HepG2 (cell line): ENCODE data around the gene PMEPA1. TPM values are rescaled to one million over a fixed set of nuclear protein-coding genes. Genes with fewer than 3 reads are reported as not detected.

Experiments used
- ATAC-seq: fragments of 200-7000 bp; cut with Tn5 transposase; 3 replicates; pipeline ENCODE4 v1.9.1; 2020; ENCODE audit warnings: mild to moderate bottlenecking, moderate library complexity
- BruUV-seq: library from RNA; stranded (reverse); fragments of 400-500 nt; replicated peaks from 2 replicates; lab custom pipeline; 2021; lab: Mats Ljungman, UMichigan
- CTCF ChIA-PET: fragments of 300-600 bp; formaldehyde crosslinking; extraction: SDS; loops from one replicate; lab custom pipeline; 2021; ENCODE audit warnings: low total read pairs, inconsistent platforms, low intra/inter-chr PET ratio; lab: Yijun Ruan, JAX
- POLR2A ChIA-PET: fragments of 350-600 bp; sonication (Branson Sonifier 250); formaldehyde crosslinking; loops from one replicate; lab custom pipeline; 2020; ENCODE audit warnings: antibody characterized with exemption, inconsistent platforms; lab: Yijun Ruan, JAX
- DNase-seq: peaks from one replicate; pipeline ENCODE4 v3.0.0-alpha.2; 2015; ENCODE audit warnings: low spot score
- FAIRE-seq: peaks from 3 replicates; lab custom pipeline; 2011; peaks lifted over from hg19 to GRCh38; lab: Jason Lieb, UNC
- H2AFZ ChIP-seq: one replicate; pipeline ENCODE4 v1.6.1; 2011; ENCODE audit warnings: low read length, inconsistent platforms
- H3K27ac ChIP-seq: fragments of 300-600 bp; 3 replicates; pipeline ENCODE4 v1.8.0; 2011; ENCODE audit warnings: mixed run types, mild to moderate bottlenecking, mixed read lengths, low read length, inconsistent platforms; ENCODE audit not compliant: insufficient read depth; ENCODE audit errors: extremely low read length
- H3K27me3 ChIP-seq, 2 experiments: fragments of 200-600 bp in 1 of 2; 2 replicates in 1 of 2; 3 replicates in 1 of 2; pipeline versions ENCODE4 v1.6.0 to v1.8.0; 2011; ENCODE audit warnings: low read length in 2 of 2, mild to moderate bottlenecking in 2 of 2, moderate library complexity in 2 of 2, inconsistent platforms in 1 of 2; ENCODE audit not compliant: insufficient read depth in 2 of 2, control insufficient read depth in 1 of 2
- H3K36me3 ChIP-seq, 2 experiments: fragments of 200-600 bp in 1 of 2; replicated peaks in 1 of 2; 2 replicates in 1 of 2; 3 replicates in 1 of 2; pipeline versions ENCODE4 v1.5.1 to v1.8.0; 2011; ENCODE audit warnings: low read length in 2 of 2, inconsistent platforms in 1 of 2; ENCODE audit not compliant: insufficient read depth in 2 of 2, control insufficient read depth in 1 of 2
- H3K4me1 ChIP-seq: 2 replicates; pipeline ENCODE4 v1.5.1; 2012; ENCODE audit warnings: low read length, inconsistent platforms; ENCODE audit not compliant: insufficient read depth
- H3K4me2 ChIP-seq: 2 replicates; pipeline ENCODE4 v1.6.0; 2011; ENCODE audit warnings: low read depth, low read length, inconsistent platforms
- H3K4me3 ChIP-seq, 3 experiments: fragments of 200-600 bp in 1 of 3; sonication (generic), shearing (Covaris generic) in 1 of 3; replicated peaks in 1 of 3; 2 replicates each; pipeline ENCODE4 v1.5.1; 2011 to 2016; ENCODE audit warnings: low read length in 3 of 3, inconsistent platforms in 2 of 3, low read depth in 2 of 3, mild to moderate bottlenecking in 2 of 3, control low read depth in 1 of 3, mixed read lengths in 1 of 3; ENCODE audit not compliant: insufficient read depth in 1 of 3
- H3K79me2 ChIP-seq: one replicate; pipeline ENCODE4 v1.6.1; 2011; ENCODE audit warnings: low read length, inconsistent platforms; ENCODE audit not compliant: insufficient read depth
- H3K9ac ChIP-seq: 2 replicates; pipeline ENCODE4 v1.6.0; 2011; ENCODE audit warnings: mild to moderate bottlenecking, low read depth, low read length, inconsistent platforms; ENCODE audit not compliant: insufficient read depth
- H3K9me3 ChIP-seq: 2 replicates; pipeline ENCODE4 v1.5.1; 2012; ENCODE audit warnings: mild to moderate bottlenecking, low read length
- H4K20me1 ChIP-seq: 2 replicates; pipeline ENCODE4 v1.6.0; 2011; ENCODE audit warnings: inconsistent platforms, mild to moderate bottlenecking, low read length, moderate library complexity; ENCODE audit not compliant: insufficient read depth
- ATF4 ChIP-seq, 2 experiments: fragments of 450-650 bp in 1 of 2; sonication (generic) in 1 of 2; formaldehyde crosslinking; IDR thresholded peaks; 2 replicates each; pipeline versions ENCODE4 v1.5.0 to v1.8.0; 2020 to 2022; ENCODE audit warnings: mild to moderate bottlenecking in 1 of 2, missing genetic modification reagents in 1 of 2
- ETV6 ChIP-seq: sonication (generic); formaldehyde crosslinking; conservative IDR thresholded peaks from 2 replicates; pipeline ENCODE4 v1.4.0; 2020; ENCODE audit warnings: missing genetic modification reagents
- HIC2 ChIP-seq: sonication (generic); formaldehyde crosslinking; IDR thresholded peaks from 2 replicates; pipeline ENCODE4 v1.9.0; 2022; ENCODE audit warnings: low read depth, missing genetic modification reagents
- IRF2 ChIP-seq: IDR thresholded peaks from 2 replicates; pipeline ENCODE4 v1.6.1; 2018; ENCODE audit warnings: missing genetic modification reagents, missing compliant biosample characterization
- KDM2A ChIP-seq: sonication (generic); formaldehyde crosslinking; IDR thresholded peaks from 2 replicates; pipeline ENCODE4 v1.4.0; 2020; ENCODE audit warnings: low read depth, missing genetic modification reagents, borderline replicate concordance
- KMT2B ChIP-seq: IDR thresholded peaks from 2 replicates; pipeline ENCODE4 v1.6.1; 2016; ENCODE audit warnings: missing genetic modification reagents, missing compliant biosample characterization
- SMC3 ChIP-seq: IDR thresholded peaks from 2 replicates; pipeline ENCODE4 v1.6.1; 2011; ENCODE audit warnings: low read length, improper control_type of control experiment
- TCF7 ChIP-seq: sonication (generic); IDR thresholded peaks from 2 replicates; pipeline ENCODE4 v1.6.1; 2016; ENCODE audit warnings: antibody characterized with exemption, low read depth
- ZNF629 ChIP-seq: sonication (generic); formaldehyde crosslinking; conservative IDR thresholded peaks from 2 replicates; pipeline ENCODE4 v1.5.0; 2020; ENCODE audit warnings: missing genetic modification reagents
- ZNF720 ChIP-seq: sonication (generic); formaldehyde crosslinking; IDR thresholded peaks from 2 replicates; pipeline ENCODE4 v1.4.0; 2020; ENCODE audit warnings: missing genetic modification reagents
- ZNF737 ChIP-seq: sonication (generic); formaldehyde crosslinking; IDR thresholded peaks from 2 replicates; pipeline ENCODE4 v1.5.0; 2020; ENCODE audit warnings: missing genetic modification reagents, mild to moderate bottlenecking, borderline replicate concordance
- ZSCAN22 ChIP-seq: sonication (generic); formaldehyde crosslinking; IDR thresholded peaks from 2 replicates; pipeline ENCODE4 v1.4.0; 2020; ENCODE audit warnings: mild to moderate bottlenecking, missing genetic modification reagents
- WGBS: methylation state at CpG from one replicate; pipeline ENCODE4 v1.1.6; 2017; ENCODE audit warnings: low lambda C conversion rate; 5-methylcytosine and 5-hydroxymethylcytosine counted together
- in situ Hi-C: cut with HindIII; loops from 2 replicates; pipeline ENCODE4 v1.10.0; 2017; ENCODE audit warnings: low pct_unique_long_range_greater_than_20kb; ENCODE audit not compliant: extremely low pct_ligation_motif_present
- intact Hi-C: fragments of 100-400 bp; cut with micrococcal nuclease; formaldehyde crosslinking; loops from one replicate; pipeline ENCODE4 v1.10.0; 2022; ENCODE audit not compliant: unreplicated experiment
- polyA plus RNA-seq, 8 experiments: library from polyadenylated mRNA; depleted of rRNA in 3 of 8; stranded (reverse) in 7 of 8; unstranded in 1 of 8; fragments of >200 nt; fragmentation: Illumina TruSeq in 4 of 8; extraction: Trizol in 4 of 8; gene quantifications; 2 replicates each; pipeline versions ENCODE4 v1.2.1 to v1.2.3, GENCODE V29; 2011 to 2016; ENCODE audit warnings: low read depth in 4 of 8, missing spikeins in 1 of 8, mixed read lengths in 1 of 8; ENCODE audit not compliant: insufficient read depth in 1 of 8
- total RNA-seq, 5 experiments: library from RNA; depleted of rRNA; stranded (reverse); fragments of >200 nt; fragmentation: Illumina TruSeq; extraction: Trizol; gene quantifications; 2 replicates each; pipeline ENCODE4 v1.2.3, GENCODE V29; 2016; ENCODE audit warnings: low read depth in 1 of 5
- TF ChIP-seq, protein P1 (sequence below): IDR thresholded peaks from 2 replicates; pipeline ENCODE4 v1.6.1; 2016; ENCODE audit warnings: low read depth, borderline replicate concordance
- TF ChIP-seq, protein P2 (sequence below): IDR thresholded peaks from 2 replicates; pipeline ENCODE4 v1.4.0; 2020; ENCODE audit warnings: mild to moderate bottlenecking, missing genetic modification reagents

PMEPA1 gene
- total and polyA plus RNA-seq, 2 of the 13 experiments (the other 11 are each of a cell fraction or from before 2014, with no cell fraction given) = not detected

DNA sequence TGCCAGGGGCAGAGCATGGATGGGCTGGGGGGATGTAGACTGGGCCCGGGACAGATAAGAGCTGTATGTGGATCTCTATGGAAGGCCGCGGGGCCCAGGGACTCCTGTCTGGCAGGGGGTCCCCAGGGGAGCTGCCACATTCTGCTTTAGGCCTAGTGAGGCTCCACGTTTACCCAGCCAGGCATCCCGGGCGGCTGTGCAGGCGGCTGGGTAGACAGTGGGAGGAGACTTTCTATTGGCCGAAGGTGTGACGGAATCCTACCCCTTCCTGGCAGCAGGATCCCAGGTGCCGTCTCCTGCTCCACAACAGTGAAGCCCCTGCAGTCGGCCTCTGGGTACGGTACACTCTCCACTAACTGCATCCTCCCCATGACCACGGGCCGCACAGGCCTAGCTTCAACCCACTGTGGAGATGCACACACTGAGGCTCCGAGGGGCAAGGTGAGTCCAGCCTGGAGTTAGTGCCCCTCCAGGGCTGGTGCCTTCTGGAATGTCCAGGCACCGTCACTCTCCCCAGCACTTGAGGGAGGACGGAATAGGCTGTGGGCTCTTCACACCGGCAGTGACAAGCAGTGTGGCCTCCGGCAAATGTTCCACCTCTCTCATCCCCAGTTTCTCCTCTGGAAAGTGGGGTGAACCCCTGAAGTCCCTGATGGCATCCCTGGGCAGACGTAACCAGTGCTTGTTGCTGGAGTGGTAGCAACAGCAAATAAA lies 52.8 kb downstream of the PMEPA1 start:
- DNase-seq (no peak), FAIRE-seq (no peak), ATAC-seq (no peak)
- Histone ChIP-seq H3K4me3 (no peak overlapping the region), H3K9me3 (no peaks in the 10 kb centered on the region), H3K4me1 (peaks cover 13% of the 10 kb centered on the region), H3K79me2 (no peaks in the 10 kb centered on the region), H3K27ac (no peak overlapping the region), H3K4me2 (no peak overlapping the region), H3K9ac (no peak overlapping the region), H3K27me3 (peaks cover 34 to 99% of the 10 kb centered on the region in 2 experiments), H3K36me3 (no peaks in the 10 kb centered on the region), H4K20me1 (peaks cover 3% of the 10 kb centered on the region; the same call in 1 of the 2 replicates), H2AFZ (no peak overlapping the region)
- 24% methylated on average over 17 of the region's 20 CpGs for WGBS
- intact Hi-C loops = no loop called here
- ChIA-PET CTCF (interaction anchor here (1.8 kb wide), 1 partner anchor 553 kb away, joined by 5 read pairs; no protein-coding TSS in a partner anchor), POLR2A (no interaction called here)
- BruUV-seq = no TSS peak
- in situ Hi-C loops = loop anchor here (5.0 kb wide), 1 partner anchor 430 kb away; no protein-coding TSS in a partner anchor
- no peak for TF ChIP-seq ZSCAN22 (CRISPR knock-in tag)
- TF ChIP-seq ZNF737 (CRISPR knock-in tag) = 0 out of 2 replicates have a peak, but pooled peaks have one; percentile 35
- no peak for TF ChIP-seq ETV6
- TF ChIP-seq TCF7 = no peak
- TF ChIP-seq IRF2 (CRISPR knock-in tag) = no peak
- TF ChIP-seq HIC2 = no peak
- TF ChIP-seq ZNF629 = peak; percentile 60
- TF ChIP-seq ZNF720 (CRISPR knock-in tag) = no peak
- TF ChIP-seq, protein P1, sequence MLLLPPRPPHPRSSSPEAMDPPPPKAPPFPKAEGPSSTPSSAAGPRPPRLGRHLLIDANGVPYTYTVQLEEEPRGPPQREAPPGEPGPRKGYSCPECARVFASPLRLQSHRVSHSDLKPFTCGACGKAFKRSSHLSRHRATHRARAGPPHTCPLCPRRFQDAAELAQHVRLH (CRISPR knock-in tag) = no peak
- no peak for TF ChIP-seq KMT2B (CRISPR knock-in tag)
- TF ChIP-seq ATF4 (CRISPR knock-in tag; IDR thresholded peaks at IDR 0.05) = no peak
- TF ChIP-seq SMC3 = no peak
- TF ChIP-seq KDM2A = no peak
- TF ChIP-seq, protein P2, sequence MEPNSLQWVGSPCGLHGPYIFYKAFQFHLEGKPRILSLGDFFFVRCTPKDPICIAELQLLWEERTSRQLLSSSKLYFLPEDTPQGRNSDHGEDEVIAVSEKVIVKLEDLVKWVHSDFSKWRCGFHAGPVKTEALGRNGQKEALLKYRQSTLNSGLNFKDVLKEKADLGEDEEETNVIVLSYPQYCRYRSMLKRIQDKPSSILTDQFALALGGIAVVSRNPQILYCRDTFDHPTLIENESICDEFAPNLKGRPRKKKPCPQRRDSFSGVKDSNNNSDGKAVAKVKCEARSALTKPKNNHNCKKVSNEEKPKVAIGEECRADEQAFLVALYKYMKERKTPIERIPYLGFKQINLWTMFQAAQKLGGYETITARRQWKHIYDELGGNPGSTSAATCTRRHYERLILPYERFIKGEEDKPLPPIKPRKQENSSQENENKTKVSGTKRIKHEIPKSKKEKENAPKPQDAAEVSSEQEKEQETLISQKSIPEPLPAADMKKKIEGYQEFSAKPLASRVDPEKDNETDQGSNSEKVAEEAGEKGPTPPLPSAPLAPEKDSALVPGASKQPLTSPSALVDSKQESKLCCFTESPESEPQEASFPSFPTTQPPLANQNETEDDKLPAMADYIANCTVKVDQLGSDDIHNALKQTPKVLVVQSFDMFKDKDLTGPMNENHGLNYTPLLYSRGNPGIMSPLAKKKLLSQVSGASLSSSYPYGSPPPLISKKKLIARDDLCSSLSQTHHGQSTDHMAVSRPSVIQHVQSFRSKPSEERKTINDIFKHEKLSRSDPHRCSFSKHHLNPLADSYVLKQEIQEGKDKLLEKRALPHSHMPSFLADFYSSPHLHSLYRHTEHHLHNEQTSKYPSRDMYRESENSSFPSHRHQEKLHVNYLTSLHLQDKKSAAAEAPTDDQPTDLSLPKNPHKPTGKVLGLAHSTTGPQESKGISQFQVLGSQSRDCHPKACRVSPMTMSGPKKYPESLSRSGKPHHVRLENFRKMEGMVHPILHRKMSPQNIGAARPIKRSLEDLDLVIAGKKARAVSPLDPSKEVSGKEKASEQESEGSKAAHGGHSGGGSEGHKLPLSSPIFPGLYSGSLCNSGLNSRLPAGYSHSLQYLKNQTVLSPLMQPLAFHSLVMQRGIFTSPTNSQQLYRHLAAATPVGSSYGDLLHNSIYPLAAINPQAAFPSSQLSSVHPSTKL (CRISPR knock-in tag) = no peak
